Measurements from ENCODE around the gene POLR2M.

The POLR2M gene

DNA sequence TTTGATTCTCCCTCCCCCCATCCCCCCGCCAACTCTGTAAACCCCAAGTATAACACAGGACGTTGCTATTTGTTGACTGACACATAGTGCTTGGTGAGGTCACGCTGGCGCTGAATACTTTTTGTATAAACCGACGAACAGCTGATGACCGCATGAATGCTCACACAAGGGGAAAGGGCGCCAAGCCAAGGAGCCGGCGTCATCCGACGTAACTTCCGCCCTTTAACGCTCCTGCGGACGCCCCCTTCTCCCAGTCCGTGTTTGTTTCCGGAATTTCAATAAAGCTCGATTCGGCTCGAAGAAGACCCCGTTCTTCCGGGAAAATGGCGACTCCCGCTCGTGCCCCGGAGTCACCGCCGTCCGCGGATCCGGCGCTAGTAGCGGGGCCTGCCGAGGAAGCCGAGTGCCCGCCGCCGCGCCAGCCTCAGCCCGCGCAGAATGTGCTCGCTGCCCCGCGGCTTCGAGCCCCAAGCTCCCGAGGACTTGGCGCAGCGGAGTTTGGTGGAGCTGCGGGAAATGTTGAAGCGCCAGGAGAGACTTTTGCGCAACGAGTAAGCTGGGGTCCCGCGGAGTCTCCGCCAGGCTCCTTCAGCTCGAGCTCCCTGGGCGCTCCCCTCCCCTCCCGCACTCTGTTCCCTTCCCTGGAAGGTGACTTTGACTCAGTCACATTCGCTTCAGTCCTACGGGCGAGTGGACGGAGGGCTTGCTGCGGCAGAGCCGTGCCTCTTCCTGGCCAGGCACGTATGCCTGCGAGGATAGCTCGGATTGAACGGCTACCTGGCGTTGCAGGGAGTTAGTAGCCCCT lies at the start of gene POLR2M:
POLR2M (plus strand) TSS at position 310 of the 805 bp plus-strand sequence; CDS start at position 439, 129 bp downstream.
- Histone ChIP-seq H3K4me1 (ENCODE audit: insufficient read depth, low read length) (no peaks in the 10 kb centered on the region; the same call in 1 of the 2 replicates), H3K27ac (ENCODE audit: low read length) (peak within 1 kb of the TSS; percentile 40), H3K9ac (ENCODE audit: low read depth, low read length) (peak within 1 kb of the TSS; percentile 95), H3K27me3 (ENCODE audit: insufficient read depth, low read length) (peaks cover 42% of the 10 kb centered on the region), H3K4me3 (ENCODE audit: low read length) (peak within 1 kb of the TSS; percentile 94), H3K9me3 (ENCODE audit: insufficient read depth, low read depth, low read length) (peaks cover 3% of the 10 kb centered on the region; the same call in 1 of the 2 replicates), H3K36me3 (ENCODE audit: insufficient read depth, low read depth, low read length) (peaks cover 29% of the 10 kb centered on the region)

DNA sequence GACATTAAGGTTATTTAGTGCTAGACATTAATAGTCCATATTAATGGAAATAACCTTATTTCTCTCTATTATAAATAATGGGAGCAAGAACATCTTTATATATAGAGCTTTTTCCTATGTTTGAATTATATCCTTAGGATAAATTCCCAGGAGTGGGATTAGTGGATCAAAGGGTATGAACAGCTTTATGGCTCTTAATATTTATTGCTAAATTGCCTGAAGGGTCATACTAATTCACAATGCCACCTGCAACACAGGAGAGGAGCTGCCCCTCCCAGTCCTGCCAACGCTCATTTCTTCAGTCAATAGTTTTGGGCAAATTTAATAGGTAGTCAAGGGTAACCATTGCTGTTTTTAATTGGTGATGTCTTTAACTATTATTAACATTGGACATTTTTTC lies 48.9 kb upstream of the POLR2M start:
- H3K4me3 ChIP-seq (ENCODE audit: low read length), result no peak overlapping the region
- H3K36me3 ChIP-seq (ENCODE audit: insufficient read depth, low read depth, low read length), result no peaks in the 10 kb centered on the region
- no peaks in the 10 kb centered on the region for H3K4me1 ChIP-seq (ENCODE audit: insufficient read depth, low read length)
- H3K9me3 ChIP-seq (ENCODE audit: insufficient read depth, low read depth, low read length), result no peaks in the 10 kb centered on the region
- no peaks in the 10 kb centered on the region for H3K27me3 ChIP-seq (ENCODE audit: insufficient read depth, low read length)
- H3K27ac ChIP-seq (ENCODE audit: low read length), result no peak overlapping the region
- no peak overlapping the region for H3K9ac ChIP-seq (ENCODE audit: low read depth, low read length)

DNA sequence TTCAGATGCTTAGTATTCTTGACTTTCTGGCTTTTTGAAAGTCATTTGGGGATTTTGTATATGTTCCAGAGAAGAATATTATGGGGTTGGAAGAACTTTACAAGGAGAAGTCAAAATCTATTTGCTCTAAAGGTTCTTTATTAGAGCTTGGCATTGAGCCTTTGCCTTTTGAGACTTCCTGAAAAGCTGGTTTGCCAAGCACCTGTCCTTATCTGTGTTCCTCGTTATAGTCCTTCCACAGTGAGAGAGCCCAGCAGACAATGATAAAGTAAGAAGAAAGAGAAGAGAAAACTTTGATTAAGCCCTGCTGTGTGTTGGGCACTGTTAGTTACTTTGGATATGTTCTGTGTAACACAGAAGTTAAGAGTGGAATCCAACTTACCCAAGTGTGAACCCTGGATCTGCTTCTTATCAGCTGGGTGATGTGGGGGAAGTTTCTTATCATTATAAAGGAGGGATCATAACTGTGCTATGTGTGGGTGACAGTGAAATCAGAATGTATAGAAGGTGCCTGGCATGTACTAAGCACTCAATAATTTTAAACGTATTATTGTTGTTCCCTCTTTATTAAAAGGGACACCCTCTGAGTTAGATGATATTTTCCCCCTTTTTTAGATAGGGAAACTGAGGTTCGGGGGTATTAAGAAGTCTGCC lies 44.3 kb upstream of the POLR2M start:
- H3K27me3 ChIP-seq (ENCODE audit: insufficient read depth, low read length), result no peaks in the 10 kb centered on the region
- no peaks in the 10 kb centered on the region for H3K36me3 ChIP-seq (ENCODE audit: insufficient read depth, low read depth, low read length)
- no peak overlapping the region for H3K27ac ChIP-seq (ENCODE audit: low read length)
- H3K4me3 ChIP-seq (ENCODE audit: low read length), result no peak overlapping the region
- H3K9ac ChIP-seq (ENCODE audit: low read depth, low read length), result no peak overlapping the region
- no peaks in the 10 kb centered on the region for H3K9me3 ChIP-seq (ENCODE audit: insufficient read depth, low read depth, low read length)
- no peaks in the 10 kb centered on the region for H3K4me1 ChIP-seq (ENCODE audit: insufficient read depth, low read length)

DNA sequence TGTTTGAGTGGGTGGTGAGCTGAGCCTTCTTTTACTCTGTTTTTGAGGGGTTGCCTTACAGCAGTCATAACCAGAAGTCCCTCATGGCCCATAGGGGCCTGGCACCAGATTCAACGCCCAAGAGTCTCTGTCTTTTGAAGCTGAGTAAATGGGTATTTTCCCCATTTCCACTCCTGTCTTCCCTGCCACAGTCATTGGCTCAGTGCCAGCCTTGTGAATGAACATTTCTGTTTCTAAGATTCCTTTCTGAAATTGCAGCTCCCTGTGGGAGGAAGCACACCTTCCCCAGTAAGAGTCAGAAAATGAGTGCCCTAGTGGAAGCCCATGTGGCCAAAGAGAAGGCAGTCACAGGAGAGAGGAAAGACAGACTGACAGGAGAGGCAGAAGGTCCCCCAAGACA lies 43.7 kb upstream of the POLR2M start:
- Histone ChIP-seq H3K9ac (ENCODE audit: low read depth, low read length) (no peak overlapping the region), H3K4me1 (ENCODE audit: insufficient read depth, low read length) (no peaks in the 10 kb centered on the region), H3K9me3 (ENCODE audit: insufficient read depth, low read depth, low read length) (no peaks in the 10 kb centered on the region), H3K4me3 (ENCODE audit: low read length) (no peak overlapping the region), H3K36me3 (ENCODE audit: insufficient read depth, low read depth, low read length) (no peaks in the 10 kb centered on the region), H3K27me3 (ENCODE audit: insufficient read depth, low read length) (no peaks in the 10 kb centered on the region), H3K27ac (ENCODE audit: low read length) (no peak overlapping the region)

DNA sequence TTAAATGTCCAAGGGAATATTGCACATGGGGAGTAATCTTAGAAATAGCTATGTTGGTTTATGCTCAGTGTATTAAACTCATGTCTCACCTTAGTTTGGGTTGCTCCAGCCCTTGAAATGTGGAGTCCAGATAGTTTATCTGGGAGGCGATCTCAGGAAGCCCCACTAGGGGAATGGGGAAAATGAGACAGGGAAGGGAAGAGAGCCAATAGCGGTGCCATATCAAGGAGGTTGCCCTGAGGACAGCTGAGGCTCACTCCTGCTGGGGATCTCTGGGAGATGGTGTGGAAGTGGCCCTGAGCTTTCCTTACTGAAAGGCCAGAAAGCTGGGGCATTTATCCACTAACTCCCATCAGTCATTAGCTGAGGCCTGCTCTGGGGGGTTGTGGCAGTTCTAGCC lies 43.3 kb upstream of the POLR2M start:
- H3K9me3 ChIP-seq (ENCODE audit: insufficient read depth, low read depth, low read length), result no peaks in the 10 kb centered on the region
- H3K9ac ChIP-seq (ENCODE audit: low read depth, low read length), result no peak overlapping the region
- H3K4me1 ChIP-seq (ENCODE audit: insufficient read depth, low read length), result no peaks in the 10 kb centered on the region
- no peaks in the 10 kb centered on the region for H3K27me3 ChIP-seq (ENCODE audit: insufficient read depth, low read length)
- H3K36me3 ChIP-seq (ENCODE audit: insufficient read depth, low read depth, low read length), result no peaks in the 10 kb centered on the region
- H3K27ac ChIP-seq (ENCODE audit: low read length), result no peak overlapping the region
- no peak overlapping the region for H3K4me3 ChIP-seq (ENCODE audit: low read length)

DNA sequence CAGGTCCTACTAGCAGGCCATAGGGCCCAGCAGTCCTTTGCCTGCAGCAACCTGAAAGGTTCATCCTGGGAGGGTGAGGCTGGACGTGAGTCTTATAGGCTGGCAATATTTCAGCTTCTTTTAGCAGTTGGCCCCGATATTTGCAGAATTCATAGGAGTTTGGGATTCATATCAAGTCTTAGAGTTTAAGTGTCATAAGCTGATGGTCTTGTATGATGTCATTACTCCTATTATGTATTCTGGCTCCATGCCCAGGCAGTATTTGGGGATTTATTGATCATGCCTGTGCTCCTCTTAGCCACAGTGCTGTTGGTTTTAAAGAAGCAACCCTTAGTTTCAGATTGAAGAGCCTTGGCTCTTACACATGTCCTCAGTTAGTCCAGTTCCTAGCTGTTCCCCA lies 41.3 kb upstream of the POLR2M start:
- no peaks in the 10 kb centered on the region for H3K9me3 ChIP-seq (ENCODE audit: insufficient read depth, low read depth, low read length)
- H3K36me3 ChIP-seq (ENCODE audit: insufficient read depth, low read depth, low read length), result no peaks in the 10 kb centered on the region
- no peak overlapping the region for H3K9ac ChIP-seq (ENCODE audit: low read depth, low read length)
- H3K27ac ChIP-seq (ENCODE audit: low read length), result no peak overlapping the region
- H3K27me3 ChIP-seq (ENCODE audit: insufficient read depth, low read length), result no peaks in the 10 kb centered on the region
- H3K4me3 ChIP-seq (ENCODE audit: low read length), result no peak overlapping the region
- no peaks in the 10 kb centered on the region for H3K4me1 ChIP-seq (ENCODE audit: insufficient read depth, low read length)

DNA sequence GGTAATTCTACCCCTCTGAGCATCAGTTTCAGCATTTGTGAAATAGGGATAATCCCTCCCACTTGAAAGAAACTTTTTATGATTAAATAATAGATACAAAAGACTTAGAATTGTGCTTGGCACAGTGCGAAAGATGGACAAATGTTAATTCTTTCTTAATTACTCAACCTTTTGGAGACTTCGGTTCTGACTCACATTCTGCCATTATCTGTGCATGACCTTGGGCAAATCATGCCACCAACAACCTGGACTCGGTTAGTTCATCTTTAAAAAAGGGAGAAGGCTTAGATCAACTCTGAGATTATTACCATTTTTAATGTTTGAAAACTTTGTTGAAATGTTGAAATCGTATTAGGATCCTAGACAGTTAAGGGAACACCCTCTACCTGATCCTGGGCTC lies 40.6 kb upstream of the POLR2M start:
- H3K4me3 ChIP-seq (ENCODE audit: low read length), result no peak overlapping the region
- no peak overlapping the region for H3K27ac ChIP-seq (ENCODE audit: low read length)
- H3K9me3 ChIP-seq (ENCODE audit: insufficient read depth, low read depth, low read length), result no peaks in the 10 kb centered on the region
- no peaks in the 10 kb centered on the region for H3K36me3 ChIP-seq (ENCODE audit: insufficient read depth, low read depth, low read length)
- H3K4me1 ChIP-seq (ENCODE audit: insufficient read depth, low read length), result no peaks in the 10 kb centered on the region
- H3K9ac ChIP-seq (ENCODE audit: low read depth, low read length), result no peak overlapping the region
- H3K27me3 ChIP-seq (ENCODE audit: insufficient read depth, low read length), result no peaks in the 10 kb centered on the region

DNA sequence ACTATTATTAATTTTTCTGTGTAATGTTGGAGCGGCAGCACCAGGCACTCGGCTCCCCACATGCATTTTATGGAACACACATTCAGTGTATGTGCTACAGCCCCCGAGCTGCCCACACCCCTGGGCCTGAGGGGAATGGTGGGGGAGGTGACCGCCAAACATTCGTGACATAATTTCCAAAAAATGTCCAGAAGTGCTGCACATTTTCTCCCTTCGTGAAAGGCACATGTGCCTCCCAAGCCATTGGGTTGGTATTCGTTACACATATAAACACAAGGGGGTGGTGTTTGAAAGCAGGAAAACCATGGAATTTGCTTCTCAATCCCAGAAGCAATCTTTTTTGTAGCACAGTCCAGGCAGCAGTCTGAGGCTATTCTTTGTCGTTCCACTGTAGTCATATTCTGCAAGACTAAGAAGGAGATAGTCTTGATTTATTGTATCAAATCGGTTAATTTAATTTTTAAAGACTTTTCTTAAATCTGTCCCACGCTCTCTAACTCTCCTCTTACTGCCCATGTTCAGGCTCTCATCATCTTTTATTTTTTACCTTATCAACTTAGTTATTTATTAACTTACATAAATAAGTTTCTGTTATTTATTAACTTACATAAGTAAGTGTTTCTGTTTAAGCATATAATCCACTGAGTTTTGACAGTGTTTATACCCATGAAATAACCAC lies 39.2 kb upstream of the POLR2M start:
- Histone ChIP-seq H3K4me3 (ENCODE audit: low read length) (no peak overlapping the region), H3K36me3 (ENCODE audit: insufficient read depth, low read depth, low read length) (no peaks in the 10 kb centered on the region), H3K9me3 (ENCODE audit: insufficient read depth, low read depth, low read length) (no peaks in the 10 kb centered on the region), H3K4me1 (ENCODE audit: insufficient read depth, low read length) (no peaks in the 10 kb centered on the region), H3K27me3 (ENCODE audit: insufficient read depth, low read length) (no peaks in the 10 kb centered on the region), H3K27ac (ENCODE audit: low read length) (no peak overlapping the region), H3K9ac (ENCODE audit: low read depth, low read length) (no peak overlapping the region)

DNA sequence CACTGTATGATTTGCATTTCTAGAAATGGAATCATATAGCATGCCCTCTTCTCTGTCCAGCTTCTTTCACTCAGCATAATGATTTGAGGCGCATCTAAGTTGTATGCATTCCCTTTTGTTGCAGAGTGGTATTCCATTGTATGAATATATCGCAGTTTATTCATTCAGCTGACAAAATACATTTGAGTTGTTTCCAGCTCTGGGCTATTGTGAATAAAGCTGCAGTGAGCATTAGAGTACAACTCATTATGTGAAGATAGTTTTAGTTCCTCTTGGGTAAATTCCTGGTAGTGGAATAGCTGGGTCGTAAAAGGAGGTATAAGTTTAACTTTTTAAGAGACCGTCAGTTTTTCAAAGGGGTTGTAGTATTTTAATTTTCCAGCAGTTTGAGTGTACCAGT lies 38.5 kb upstream of the POLR2M start:
- Histone ChIP-seq H3K27ac (ENCODE audit: low read length) (no peak overlapping the region), H3K9ac (ENCODE audit: low read depth, low read length) (no peak overlapping the region), H3K9me3 (ENCODE audit: insufficient read depth, low read depth, low read length) (no peaks in the 10 kb centered on the region), H3K4me3 (ENCODE audit: low read length) (no peak overlapping the region), H3K4me1 (ENCODE audit: insufficient read depth, low read length) (no peaks in the 10 kb centered on the region), H3K27me3 (ENCODE audit: insufficient read depth, low read length) (no peaks in the 10 kb centered on the region), H3K36me3 (ENCODE audit: insufficient read depth, low read depth, low read length) (no peaks in the 10 kb centered on the region)

DNA sequence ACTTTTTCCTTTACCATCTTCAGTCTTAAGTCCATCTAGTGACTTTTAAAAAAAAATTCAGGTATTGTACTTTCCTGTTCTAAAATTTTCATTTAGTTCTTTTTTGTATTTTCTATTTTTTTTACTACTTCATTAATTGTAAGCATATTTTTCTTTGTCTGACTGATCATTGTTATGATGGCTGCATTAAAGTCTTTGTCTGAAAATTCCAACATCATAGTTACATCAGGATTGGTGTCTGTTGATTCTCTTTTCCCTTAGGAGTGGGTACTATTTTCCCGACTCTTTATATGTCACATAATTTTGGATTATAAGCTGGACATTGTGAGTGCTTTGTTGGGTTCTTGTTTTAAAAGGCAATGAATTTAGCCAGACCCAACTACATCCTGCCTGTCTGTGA lies 34.9 kb upstream of the POLR2M start:
- Histone ChIP-seq H3K27me3 (ENCODE audit: insufficient read depth, low read length) (no peaks in the 10 kb centered on the region), H3K4me1 (ENCODE audit: insufficient read depth, low read length) (no peaks in the 10 kb centered on the region), H3K27ac (ENCODE audit: low read length) (no peak overlapping the region), H3K9me3 (ENCODE audit: insufficient read depth, low read depth, low read length) (no peaks in the 10 kb centered on the region), H3K36me3 (ENCODE audit: insufficient read depth, low read depth, low read length) (no peaks in the 10 kb centered on the region), H3K4me3 (ENCODE audit: low read length) (no peak overlapping the region), H3K9ac (ENCODE audit: low read depth, low read length) (no peak overlapping the region)

DNA sequence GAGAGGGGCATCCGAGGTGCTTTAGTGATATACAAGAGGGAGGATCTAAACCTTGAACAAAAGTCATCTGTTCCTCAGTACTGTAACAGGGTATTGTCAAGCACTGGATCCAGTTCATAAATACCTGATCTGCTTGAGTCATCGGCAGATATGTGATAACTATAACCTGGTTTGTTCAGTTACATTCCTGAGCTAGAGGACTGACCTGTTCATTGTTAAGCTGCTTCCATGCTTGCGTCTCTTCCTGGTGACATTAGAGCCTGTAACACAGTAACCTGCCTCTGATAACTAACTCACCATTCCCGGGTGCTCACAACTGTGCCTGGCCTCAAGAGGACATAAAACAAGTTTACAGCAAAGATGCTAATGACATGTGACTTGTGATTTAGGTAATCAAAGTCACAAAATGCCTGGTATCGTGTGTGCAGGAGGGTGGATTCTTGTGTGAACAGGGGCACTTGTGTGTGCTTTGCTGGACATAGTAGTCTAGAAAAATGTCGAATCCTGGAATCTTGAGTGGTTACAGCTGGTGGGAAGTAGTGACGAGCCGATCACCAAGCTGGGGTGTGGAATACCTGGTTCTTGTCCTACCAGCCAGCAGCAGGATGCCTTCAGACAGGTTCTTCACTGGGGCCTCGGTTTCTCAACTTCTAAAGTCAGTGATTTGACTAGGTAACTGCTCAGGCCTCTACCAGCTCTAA lies 30.9 kb upstream of the POLR2M start:
- Histone ChIP-seq H3K4me1 (ENCODE audit: insufficient read depth, low read length) (no peaks in the 10 kb centered on the region), H3K9me3 (ENCODE audit: insufficient read depth, low read depth, low read length) (no peaks in the 10 kb centered on the region), H3K27ac (ENCODE audit: low read length) (no peak overlapping the region), H3K4me3 (ENCODE audit: low read length) (no peak overlapping the region), H3K27me3 (ENCODE audit: insufficient read depth, low read length) (no peaks in the 10 kb centered on the region), H3K36me3 (ENCODE audit: insufficient read depth, low read depth, low read length) (no peaks in the 10 kb centered on the region), H3K9ac (ENCODE audit: low read depth, low read length) (no peak overlapping the region)
